Uterus (tissue), 4 donors: Measurements from ENCODE around the gene SH3TC1. TPM values are rescaled to one million over a fixed set of nuclear protein-coding genes. Genes with fewer than 3 reads are reported as not detected.

Experiments used
- DNase-seq, 2 donors: peaks; one replicate each; pipeline ENCODE4 v3.0.0-alpha.2; 2019 to 2020
- H3K27ac ChIP-seq, 2 donors: fragments of 200-600 bp; sonication (generic); 1 replicate in 1 of 2; 2 replicates in 1 of 2; pipeline ENCODE4 v1.5.1; 2016 to 2018
- H3K27me3 ChIP-seq, 2 donors: fragments of 200-600 bp; sonication (generic); one replicate each; pipeline ENCODE4 v1.5.1; 2018 to 2019; ENCODE audit warnings: control low read depth in 1 of 2
- H3K36me3 ChIP-seq, 2 donors: fragments of 200-600 bp; sonication (generic); one replicate each; pipeline ENCODE4 v1.5.1; 2019; ENCODE audit warnings: control low read depth in 1 of 2
- H3K4me1 ChIP-seq, 2 donors: fragments of 200-600 bp; sonication (generic); one replicate each; pipeline ENCODE4 v1.5.1; 2018 to 2019; ENCODE audit warnings: control low read depth in 1 of 2
- H3K4me3 ChIP-seq, 2 donors: fragments of 200-600 bp; sonication (generic); 1 replicate in 1 of 2; 2 replicates in 1 of 2; pipeline ENCODE4 v1.5.1; 2018 to 2019; ENCODE audit warnings: mild to moderate bottlenecking in 1 of 2
- H3K9me3 ChIP-seq, 2 donors: fragments of 200-600 bp; sonication (generic); one replicate each; pipeline ENCODE4 v1.5.1; 2019; ENCODE audit warnings: control low read depth in 1 of 2
- CTCF ChIP-seq, 4 experiments: fragments of 200-600 bp in 2 of 4; fragments of 450-650 bp in 2 of 4; sonication (generic) in 2 of 4; IDR thresholded peaks; one replicate each; pipeline ENCODE4 v1.5.1; 2016 to 2019; ENCODE audit warnings: antibody characterized with exemption in 4 of 4, mild to moderate bottlenecking in 2 of 4, moderate library complexity in 1 of 4
- POLR2A ChIP-seq, 2 donors: fragments of 450-650 bp; IDR thresholded peaks; one replicate each; pipeline ENCODE4 v1.6.1; 2016; ENCODE audit warnings: antibody characterized with exemption in 2 of 2, mild to moderate bottlenecking in 1 of 2, moderate library complexity in 1 of 2
- intact Hi-C: fragments of 100-400 bp; cut with DNase I; formaldehyde crosslinking; loops from one replicate; pipeline ENCODE4 v1.15.1; 2023; ENCODE audit warnings: low total_unique reads
- total RNA-seq, 4 donors: library from RNA; depleted of rRNA in 3 of 4; stranded (reverse); fragments of >200 nt in 3 of 4; gene quantifications; one replicate each; pipeline versions ENCODE4 v1.1.0 to v1.2.4, GENCODE V29; 2014 to 2023
- donor health status: DM: yes; HTN: yes; CAD: no.

The SH3TC1 gene
- total RNA-seq, 4 donors from 2014 or later = 5.1 to 16.4 (median 11.3) TPM

GRCh38 chr4:8167815-8168214, 31.3 kb upstream of the SH3TC1 start:
- TF ChIP-seq CTCF (IDR thresholded peaks at IDR 0.05) = no peak
- no peak for TF ChIP-seq POLR2A (IDR thresholded peaks at IDR 0.05)
- no peak for DNase-seq
- Histone ChIP-seq H3K9me3 (no peaks in the 10 kb centered on the region), H3K4me3 (no peak overlapping the region), H3K27ac (no peak overlapping the region), H3K36me3 (no peaks in the 10 kb centered on the region), H3K27me3 (no peaks in the 10 kb centered on the region), H3K4me1 (no peaks in the 10 kb centered on the region)
- intact Hi-C loops = no loop called here

- H3K27ac ChIP-seq = no peak overlapping the region
- no peak for DNase-seq
- TF ChIP-seq POLR2A (IDR thresholded peaks at IDR 0.05) (no peak), CTCF (IDR thresholded peaks at IDR 0.05) (no peak)
- H3K9me3 ChIP-seq = no peaks in the 10 kb centered on the region
- H3K4me1 ChIP-seq = no peaks in the 10 kb centered on the region
- no peaks in the 10 kb centered on the region for H3K36me3 ChIP-seq
- H3K27me3 ChIP-seq = no peaks in the 10 kb centered on the region
- intact Hi-C loops = no loop called here
- H3K4me3 ChIP-seq = no peak overlapping the region
These were observed 30.9 kb upstream of the SH3TC1 start for GRCh38 chr4:8168232-8168631.

- intact Hi-C loops = no loop called here
- Histone ChIP-seq H3K4me1 (no peaks in the 10 kb centered on the region), H3K27me3 (no peaks in the 10 kb centered on the region), H3K36me3 (no peaks in the 10 kb centered on the region), H3K27ac (no peak overlapping the region), H3K4me3 (no peak overlapping the region), H3K9me3 (no peaks in the 10 kb centered on the region)
- DNase-seq = no peak
- no peak for TF ChIP-seq CTCF (IDR thresholded peaks at IDR 0.05)
- TF ChIP-seq POLR2A (IDR thresholded peaks at IDR 0.05) = no peak
These were observed 30.1 kb upstream of the SH3TC1 start for GRCh38 chr4:8168832-8169598.

- no peak for TF ChIP-seq CTCF (IDR thresholded peaks at IDR 0.05)
- TF ChIP-seq POLR2A (IDR thresholded peaks at IDR 0.05) = no peak
- DNase-seq = no peak
- Histone ChIP-seq H3K27ac (no peak overlapping the region), H3K4me1 (no peaks in the 10 kb centered on the region), H3K9me3 (no peaks in the 10 kb centered on the region), H3K27me3 (no peaks in the 10 kb centered on the region), H3K4me3 (no peak overlapping the region), H3K36me3 (no peaks in the 10 kb centered on the region)
- intact Hi-C loops = no loop called here
These were observed 29.3 kb upstream of the SH3TC1 start for GRCh38 chr4:8169763-8170162.

GRCh38 chr4:8170341-8170740, 28.7 kb upstream of the SH3TC1 start:
- Histone ChIP-seq H3K27ac (no peak overlapping the region), H3K4me3 (no peak overlapping the region), H3K4me1 (no peaks in the 10 kb centered on the region), H3K9me3 (no peaks in the 10 kb centered on the region), H3K36me3 (no peaks in the 10 kb centered on the region), H3K27me3 (no peaks in the 10 kb centered on the region)
- TF ChIP-seq CTCF (IDR thresholded peaks at IDR 0.05) (no peak), POLR2A (IDR thresholded peaks at IDR 0.05) (no peak)
- no peak for DNase-seq
- intact Hi-C loops = no loop called here
